K562 treated with DMSO at 1 percent for 12 hours (cell line): ENCODE results near the gene LSM12. TPM values are rescaled to one million over a fixed set of nuclear protein-coding genes. Genes with fewer than 3 reads are reported as not detected.

ENCODE experiments used
- total RNA-seq: library from RNA; unstranded; fragments of 300-600 nt; gene quantifications from 2 replicates; pipeline ENCODE4 v1.2.3, GENCODE V29; 2022; ENCODE audit not compliant: insufficient read depth

Gene LSM12
- total RNA-seq, result 27.6 and 41.9 TPM in 2 replicates

GRCh38 chr17:44066204-44066930 is at the start of gene LSM12:
TSS of gene LSM12 (minus strand) at chr17:44066671. CDS start at chr17:44066587, 84 bp downstream.

GRCh38 chr17:44070455-44071197 is 4.2 kb upstream of the LSM12 start, which contains the start of gene G6PC3:
TSS of gene G6PC3 (plus strand) at chr17:44070735. CDS start at chr17:44070966, 231 bp downstream.

GRCh38 chr17:44014437-44015172 is 51.9 kb downstream of the LSM12 start, which contains the start of gene TMEM101:
TSS of gene TMEM101 (minus strand) at chr17:44014963. CDS start at chr17:44014952, 11 bp downstream.

GRCh38 chr17:44004077-44004760 is 62.3 kb downstream of the LSM12 start, which contains the start of gene NAGS:
TSS of gene NAGS (plus strand) at chr17:44004622. CDS start at chr17:44004664, 42 bp downstream.

Other genes with a start within 250 kb of the LSM12 start
- 0.50 and 13.7 TPM in 2 replicates for gene MPP3, start 233.5 kb downstream of the LSM12 start, total RNA-seq
- gene CD300LG, start 219.5 kb downstream of the LSM12 start, total RNA-seq, result not detected in 2 replicates
- 0.39 TPM in 1 of 2 replicates, not detected in the other for gene MPP2, start 159.1 kb downstream of the LSM12 start, total RNA-seq
- not detected in 2 replicates for gene PPY, start 124.2 kb downstream of the LSM12 start, total RNA-seq
- gene PYY, start 112.7 kb downstream of the LSM12 start, total RNA-seq, result not detected in 2 replicates
- gene NAGS, start 62.0 kb downstream of the LSM12 start, total RNA-seq, result 0.28 TPM in 1 of 2 replicates, not detected in the other
- 42.6 and 55.7 TPM in 2 replicates for gene TMEM101, start 51.7 kb downstream of the LSM12 start, total RNA-seq
- 40.2 and 50.4 TPM in 2 replicates for gene G6PC3, start 4.1 kb upstream of the LSM12 start, total RNA-seq
- 31.7 and 48.2 TPM in 2 replicates for gene HDAC5, start 57.0 kb upstream of the LSM12 start, total RNA-seq
- gene HROB, start 75.3 kb upstream of the LSM12 start, total RNA-seq, result 8.5 and 15.5 TPM in 2 replicates
- gene ASB16, start 104.0 kb upstream of the LSM12 start, total RNA-seq, result 2.2 TPM in 1 of 2 replicates, not detected in the other
- 20.7 and 32.2 TPM in 2 replicates for gene TMUB2, start 120.3 kb upstream of the LSM12 start, total RNA-seq
- 36.9 and 58.7 TPM in 2 replicates for gene ATXN7L3, start 133.2 kb upstream of the LSM12 start, total RNA-seq
- 26.5 and 52.8 TPM in 2 replicates for gene UBTF, start 153.0 kb upstream of the LSM12 start, total RNA-seq
- gene SLC4A1, start 201.5 kb upstream of the LSM12 start, total RNA-seq, result 2.7 and 4.7 TPM in 2 replicates
- not detected in 2 replicates for gene RUNDC3A, start 241.9 kb upstream of the LSM12 start, total RNA-seq